Measurements from ENCODE around the gene NKAIN1.
A peak's percentile ranks its signal among the peaks of the same experiment; 100 is the strongest.

NKAIN1 gene

DNA sequence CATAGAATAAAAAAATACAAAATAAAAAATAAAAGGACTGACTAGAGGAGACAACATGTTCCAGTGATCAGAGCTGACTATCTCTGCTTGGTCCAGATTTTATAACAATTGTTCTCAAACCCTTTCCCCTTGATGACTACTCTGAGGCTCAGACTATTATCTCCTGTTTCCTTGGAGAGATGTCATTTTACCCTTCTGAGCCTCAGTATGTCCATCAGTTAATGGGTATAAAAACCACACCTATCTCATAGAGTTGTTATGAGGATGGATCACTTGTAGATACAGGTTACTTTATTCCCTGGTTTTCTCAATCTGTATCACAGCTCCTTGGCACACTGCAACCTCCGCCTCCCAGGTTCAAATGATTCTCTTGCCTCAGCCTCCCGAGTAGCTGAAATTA lies 7.0 kb downstream of the NKAIN1 start:
- H3K27ac ChIP-seq: no peak overlapping the region
- TF ChIP-seq ZFX (IDR thresholded peaks at IDR 0.05): no peak
- TF ChIP-seq, protein P1, sequence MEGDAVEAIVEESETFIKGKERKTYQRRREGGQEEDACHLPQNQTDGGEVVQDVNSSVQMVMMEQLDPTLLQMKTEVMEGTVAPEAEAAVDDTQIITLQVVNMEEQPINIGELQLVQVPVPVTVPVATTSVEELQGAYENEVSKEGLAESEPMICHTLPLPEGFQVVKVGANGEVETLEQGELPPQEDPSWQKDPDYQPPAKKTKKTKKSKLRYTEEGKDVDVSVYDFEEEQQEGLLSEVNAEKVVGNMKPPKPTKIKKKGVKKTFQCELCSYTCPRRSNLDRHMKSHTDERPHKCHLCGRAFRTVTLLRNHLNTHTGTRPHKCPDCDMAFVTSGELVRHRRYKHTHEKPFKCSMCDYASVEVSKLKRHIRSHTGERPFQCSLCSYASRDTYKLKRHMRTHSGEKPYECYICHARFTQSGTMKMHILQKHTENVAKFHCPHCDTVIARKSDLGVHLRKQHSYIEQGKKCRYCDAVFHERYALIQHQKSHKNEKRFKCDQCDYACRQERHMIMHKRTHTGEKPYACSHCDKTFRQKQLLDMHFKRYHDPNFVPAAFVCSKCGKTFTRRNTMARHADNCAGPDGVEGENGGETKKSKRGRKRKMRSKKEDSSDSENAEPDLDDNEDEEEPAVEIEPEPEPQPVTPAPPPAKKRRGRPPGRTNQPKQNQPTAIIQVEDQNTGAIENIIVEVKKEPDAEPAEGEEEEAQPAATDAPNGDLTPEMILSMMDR (conservative IDR thresholded peaks at IDR 0.05): no peak

DNA sequence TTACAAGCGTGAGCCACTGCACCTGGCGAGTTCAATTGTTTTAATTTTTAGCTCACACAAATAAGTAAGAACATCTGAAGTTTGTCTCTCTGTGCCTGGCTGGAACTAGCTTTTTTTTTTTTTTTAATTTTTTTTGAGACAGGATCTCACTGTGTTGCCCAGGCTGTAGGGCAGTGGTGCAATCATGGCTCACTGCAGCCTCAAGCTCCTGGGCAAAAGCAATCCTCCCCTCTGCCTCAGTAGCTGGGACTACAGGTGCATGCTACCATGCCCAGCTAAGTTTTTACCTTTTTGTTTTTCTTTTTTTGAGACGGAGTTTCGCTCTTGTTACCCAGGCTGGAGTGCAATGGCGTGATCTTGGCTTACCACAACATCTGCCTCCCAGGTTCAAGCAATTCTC lies 7.9 kb downstream of the NKAIN1 start:
- no peak overlapping the region for H3K27ac ChIP-seq
- TF ChIP-seq, protein P1 (conservative IDR thresholded peaks at IDR 0.05): no peak
- no peak for TF ChIP-seq ZFX (IDR thresholded peaks at IDR 0.05)

- no peak overlapping the region for H3K27ac ChIP-seq
- TF ChIP-seq, protein P1 (conservative IDR thresholded peaks at IDR 0.05): no peak
- no peak for TF ChIP-seq ZFX (IDR thresholded peaks at IDR 0.05)
These were observed 9.3 kb downstream of the NKAIN1 start for GRCh38 chr1:31230378-31230777.

DNA sequence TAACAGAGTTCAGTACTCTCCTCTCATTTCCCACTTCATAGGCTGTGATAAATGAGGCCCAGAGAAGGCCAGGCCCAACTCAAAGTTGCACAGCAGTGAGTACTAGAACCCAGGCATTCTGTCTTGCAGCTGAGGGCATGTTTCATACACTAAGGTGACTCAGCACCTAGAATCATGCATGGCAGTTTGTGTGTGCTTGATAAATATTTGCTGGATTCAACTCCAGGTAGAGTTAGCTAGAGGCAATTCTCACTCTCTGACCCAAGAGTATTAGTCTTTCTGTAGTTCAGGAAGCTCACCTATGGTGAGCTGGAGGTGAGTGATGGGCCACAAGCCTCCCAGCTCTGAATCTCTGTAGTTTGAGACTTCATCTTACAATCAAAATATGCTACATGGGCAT lies 10.7 kb downstream of the NKAIN1 start:
- peak overlapping the region; percentile 23; the same call in 1 of the 2 replicates for H3K27ac ChIP-seq
- TF ChIP-seq ZFX (IDR thresholded peaks at IDR 0.05): no peak
- TF ChIP-seq, protein P1 (conservative IDR thresholded peaks at IDR 0.05): no peak

DNA sequence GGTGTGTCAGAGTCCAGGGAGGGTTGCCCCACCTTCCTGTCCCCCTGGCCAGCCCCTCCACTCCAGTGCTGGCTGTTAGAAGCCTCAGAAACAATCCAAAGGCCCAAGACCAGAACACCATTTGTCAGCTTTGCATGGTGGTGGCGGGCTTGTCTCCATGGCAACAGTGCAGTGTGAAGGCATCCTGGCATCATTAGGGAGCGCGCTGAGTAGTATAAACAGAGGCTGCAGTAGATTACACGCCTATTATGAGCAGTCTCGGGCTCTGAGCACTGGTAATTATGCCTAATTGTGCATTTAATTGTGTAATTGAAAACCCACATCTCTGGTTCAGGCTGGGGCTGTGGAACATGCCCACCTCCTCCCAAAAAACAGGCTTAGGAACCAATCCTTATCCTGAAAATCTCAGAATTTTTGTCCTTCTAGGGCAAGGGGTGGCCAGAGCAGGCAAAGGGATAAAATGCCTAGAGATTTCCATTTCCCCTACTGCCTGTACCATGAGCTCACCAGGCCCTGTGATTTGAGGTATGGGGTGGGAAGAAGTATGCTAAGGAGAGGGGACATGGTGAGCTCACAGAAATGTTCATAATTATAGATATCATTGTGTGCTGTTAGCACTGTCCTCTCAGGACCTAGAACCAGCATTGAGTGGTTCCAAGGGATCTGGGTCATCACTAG lies 11.7 kb downstream of the NKAIN1 start:
- H3K27ac ChIP-seq: peak overlapping the region; percentile 23; the same call in 1 of the 2 replicates
- TF ChIP-seq, protein P1 (conservative IDR thresholded peaks at IDR 0.05): no peak
- no peak for TF ChIP-seq ZFX (IDR thresholded peaks at IDR 0.05)

GRCh38 chr1:31224068-31224467 lies 15.6 kb downstream of the NKAIN1 start:
- H3K27ac ChIP-seq: no peak overlapping the region
- TF ChIP-seq, protein P1 (conservative IDR thresholded peaks at IDR 0.05): no peak
- TF ChIP-seq ZFX (IDR thresholded peaks at IDR 0.05): no peak

GRCh38 chr1:31222176-31222575 lies 17.5 kb downstream of the NKAIN1 start:
- TF ChIP-seq, protein P1 (conservative IDR thresholded peaks at IDR 0.05): no peak
- no peak for TF ChIP-seq ZFX (IDR thresholded peaks at IDR 0.05)
- H3K27ac ChIP-seq: no peak overlapping the region

Measured in C4-2B (cell line).